H9 (cell line): ENCODE results near the gene ASXL1. TPM values are rescaled to one million over a fixed set of nuclear protein-coding genes. Genes with fewer than 3 reads are reported as not detected.

ENCODE experiments used
- DNase-seq: peaks from one replicate; pipeline ENCODE4 v3.0.0-alpha.2; 2017
- H2AFZ ChIP-seq: one replicate; pipeline ENCODE4 v1.6.1; 2013; ENCODE audit warnings: mild to moderate bottlenecking, low read length, control low read depth, moderate library complexity
- H2AK5ac ChIP-seq: 2 replicates; pipeline ENCODE4 v1.6.1; 2013; ENCODE audit warnings: low read length, control low read depth, mixed read lengths; ENCODE audit not compliant: insufficient read length
- H2BK120ac ChIP-seq: one replicate; pipeline ENCODE4 v1.6.1; 2013; ENCODE audit warnings: low read depth, mild to moderate bottlenecking, low read length, control low read depth, inconsistent platforms; ENCODE audit not compliant: poor library complexity, severe bottlenecking
- H2BK12ac ChIP-seq: 2 replicates; pipeline ENCODE4 v1.6.1; 2013; ENCODE audit warnings: low read length, control low read depth, mixed read lengths, low read depth; ENCODE audit not compliant: insufficient read length
- H2BK15ac ChIP-seq: 2 replicates; pipeline ENCODE4 v1.6.1; 2013; ENCODE audit warnings: low read depth, low read length, control low read depth
- H2BK20ac ChIP-seq: one replicate; pipeline ENCODE4 v1.6.1; 2013; ENCODE audit warnings: low read depth, mild to moderate bottlenecking, low read length, control low read depth, inconsistent platforms; ENCODE audit not compliant: poor library complexity, severe bottlenecking
- H2BK5ac ChIP-seq: 2 replicates; pipeline ENCODE4 v1.6.1; 2013; ENCODE audit warnings: low read length, control low read depth, mixed read lengths; ENCODE audit not compliant: insufficient read length
- H3K14ac ChIP-seq: 2 replicates; pipeline ENCODE4 v1.6.1; 2013; ENCODE audit warnings: low read length, control low read depth; ENCODE audit not compliant: insufficient read depth
- H3K18ac ChIP-seq: 2 replicates; pipeline ENCODE4 v1.6.1; 2013; ENCODE audit warnings: low read depth, mild to moderate bottlenecking, mixed read lengths, low read length, control low read depth; ENCODE audit not compliant: insufficient read length
- H3K23ac ChIP-seq: 2 replicates; pipeline ENCODE4 v1.6.1; 2013; ENCODE audit warnings: low read length, control low read depth, mixed read lengths, low read depth; ENCODE audit not compliant: insufficient read length
- H3K23me2 ChIP-seq: 2 replicates; pipeline ENCODE4 v1.6.1; 2013; ENCODE audit warnings: low read depth, mild to moderate bottlenecking, mixed read lengths, low read length, control low read depth; ENCODE audit not compliant: insufficient read length, poor library complexity, severe bottlenecking
- H3K27ac ChIP-seq: 2 replicates; pipeline ENCODE4 v1.5.1; 2013; ENCODE audit warnings: low read length, control low read depth, mixed read lengths, low read depth; ENCODE audit not compliant: insufficient read length
- H3K27me3 ChIP-seq: 2 replicates; pipeline ENCODE4 v1.6.1; 2013; ENCODE audit warnings: low read length, control low read depth, inconsistent platforms; ENCODE audit not compliant: insufficient read depth
- H3K4ac ChIP-seq: 2 replicates; pipeline ENCODE4 v1.6.1; 2013; ENCODE audit warnings: low read depth, mild to moderate bottlenecking, control low read depth, inconsistent platforms, low read length, moderate library complexity
- H3K4me1 ChIP-seq: 2 replicates; pipeline ENCODE4 v1.6.1; 2013; ENCODE audit warnings: low read length, control low read depth, inconsistent platforms; ENCODE audit not compliant: insufficient read depth
- H3K4me2 ChIP-seq: 2 replicates; pipeline ENCODE4 v1.6.1; 2013; ENCODE audit warnings: low read length, control low read depth, mixed read lengths; ENCODE audit not compliant: insufficient read length, insufficient read depth
- H3K56ac ChIP-seq: 2 replicates; pipeline ENCODE4 v1.6.1; 2013; ENCODE audit warnings: low read depth, mild to moderate bottlenecking, mixed read lengths, low read length, control low read depth; ENCODE audit not compliant: insufficient read length
- H3K79me1 ChIP-seq: 2 replicates; pipeline ENCODE4 v1.6.1; 2013; ENCODE audit warnings: low read depth, mild to moderate bottlenecking, moderate library complexity, low read length, control low read depth, inconsistent platforms; ENCODE audit not compliant: insufficient read depth, poor library complexity, severe bottlenecking
- H3K79me2 ChIP-seq: 2 replicates; pipeline ENCODE4 v1.6.1; 2013; ENCODE audit warnings: low read length, control low read depth, inconsistent platforms; ENCODE audit not compliant: insufficient read depth
- H3K9ac ChIP-seq: 2 replicates; pipeline ENCODE4 v1.6.1; 2013; ENCODE audit warnings: low read length, control low read depth, mixed read lengths; ENCODE audit not compliant: insufficient read length; ENCODE audit errors: extremely low read depth
- H3K9me3 ChIP-seq: one replicate; pipeline ENCODE4 v1.6.1; 2013; ENCODE audit warnings: low read depth, low read length, inconsistent platforms; ENCODE audit not compliant: control insufficient read depth
- H3T11ph ChIP-seq: one replicate; pipeline ENCODE4 v1.6.1; 2013; ENCODE audit warnings: mild to moderate bottlenecking, low read length, control low read depth, inconsistent platforms
- H4K20me1 ChIP-seq: one replicate; pipeline ENCODE4 v1.6.1; 2013; ENCODE audit not compliant: control insufficient read depth, insufficient read length, insufficient read depth
- H4K5ac ChIP-seq: 2 replicates; pipeline ENCODE4 v1.6.1; 2013; ENCODE audit warnings: low read depth, mild to moderate bottlenecking, mixed read lengths, low read length, control low read depth; ENCODE audit not compliant: insufficient read length
- H4K8ac ChIP-seq: replicated peaks from 2 replicates; pipeline ENCODE4 v1.6.1; 2013; ENCODE audit warnings: low read length, control low read depth, mixed read lengths, low read depth; ENCODE audit not compliant: insufficient read length
- H4K91ac ChIP-seq: 2 replicates; pipeline ENCODE4 v1.6.1; 2013; ENCODE audit warnings: low read depth, mild to moderate bottlenecking, moderate library complexity, mixed read lengths, low read length, control low read depth; ENCODE audit not compliant: insufficient read length
- H3K27ac Mint-ChIP-seq, 3 experiments: 2 replicates in 2 of 3; 3 replicates in 1 of 3; pipeline ENCODE4 v1.8.0; 2020 to 2021; ENCODE audit warnings: mixed read lengths in 3 of 3, mild to moderate bottlenecking in 1 of 3, moderate library complexity in 1 of 3
- H3K27me3 Mint-ChIP-seq: 2 replicates; pipeline ENCODE4 v1.8.0; 2021; ENCODE audit warnings: low read depth, mild to moderate bottlenecking, moderate library complexity, mixed read lengths
- H3K36me3 Mint-ChIP-seq, 3 experiments: 2 replicates in 2 of 3; 3 replicates in 1 of 3; pipeline ENCODE4 v1.8.0; 2020 to 2021; ENCODE audit warnings: low read depth in 3 of 3, mixed read lengths in 3 of 3; ENCODE audit not compliant: insufficient read depth in 1 of 3
- H3K4me1 Mint-ChIP-seq, 2 experiments: 2 replicates each; pipeline ENCODE4 v1.8.0; 2020; ENCODE audit warnings: mixed read lengths in 2 of 2
- H3K4me3 Mint-ChIP-seq, 2 experiments: 2 replicates in 1 of 2; 3 replicates in 1 of 2; pipeline ENCODE4 v1.8.0; 2020 to 2021; ENCODE audit warnings: mild to moderate bottlenecking in 2 of 2, mixed read lengths in 2 of 2, moderate library complexity in 1 of 2
- H3K9me3 Mint-ChIP-seq, 2 experiments: 2 replicates in 1 of 2; 3 replicates in 1 of 2; pipeline ENCODE4 v1.8.0; 2020; ENCODE audit warnings: mild to moderate bottlenecking in 2 of 2, mixed read lengths in 2 of 2, moderate library complexity in 1 of 2
- CTCF ChIP-seq: fragments of 200-600 bp; sonication (generic); conservative IDR thresholded peaks from 3 replicates; pipeline ENCODE4 v1.8.0; 2021; ENCODE audit warnings: antibody characterized with exemption, mild to moderate bottlenecking
- WGBS: extraction: QIAGEN DNeasy Blood & Tissue Kit; methylation state at CpG from one replicate; pipeline ENCODE4 v1.1.7; 2013; ENCODE audit warnings: missing lambda C conversion rate, low lambda C conversion rate, mixed read lengths; ENCODE audit not compliant: insufficient read length; ENCODE audit errors: extremely low coverage; 5-methylcytosine and 5-hydroxymethylcytosine counted together
- total RNA-seq: library from RNA; stranded (reverse); gene quantifications from 2 replicates; pipeline ENCODE4 v1.2.1, GENCODE V29; 2021

ASXL1 gene
- total RNA-seq, 1 experiment from 2014 or later, result 39.5 TPM

DNA sequence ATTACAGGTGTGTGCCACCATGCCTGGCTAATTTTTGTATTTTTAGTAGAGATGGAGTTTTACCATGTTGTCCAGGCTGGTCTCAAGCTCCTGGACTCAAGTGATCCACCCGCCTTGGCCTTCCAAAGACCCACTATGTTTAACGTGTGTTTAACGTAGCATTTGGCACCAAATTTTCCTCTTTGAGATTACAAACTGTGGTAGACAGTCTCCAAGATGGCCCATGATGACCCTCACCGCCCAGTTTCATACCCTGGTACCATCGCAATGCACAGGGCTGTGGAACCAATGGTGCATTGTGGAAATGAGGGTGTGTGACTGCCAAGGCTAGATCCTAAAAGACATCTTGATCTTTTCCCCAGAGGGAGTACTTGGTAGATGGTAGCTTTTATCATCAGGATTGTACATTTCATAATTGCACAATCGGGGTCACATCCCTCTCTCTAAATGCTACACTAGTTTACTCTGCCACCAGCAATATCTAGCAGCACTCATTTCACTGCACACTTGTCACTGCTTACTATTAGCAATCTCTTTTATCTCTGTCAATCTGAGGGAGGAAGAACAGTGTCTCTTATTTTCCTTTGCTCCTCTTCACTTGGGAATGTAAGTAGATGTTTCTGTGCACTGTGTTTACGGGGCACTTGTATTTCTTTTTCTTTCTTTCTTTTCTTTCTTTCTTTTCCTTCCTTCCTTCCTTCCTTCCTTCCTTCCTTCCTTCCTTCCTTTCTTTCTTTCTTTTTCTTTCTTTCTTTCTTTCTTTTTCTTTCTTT lies 130.1 kb downstream of the ASXL1 start:
- Histone ChIP-seq H2BK15ac (no peak overlapping the region), H3K23me2 (peaks cover 7% of the 10 kb centered on the region), H2AFZ (no peak overlapping the region), H2AK5ac (no peak overlapping the region), H3K23ac (no peak overlapping the region), H2BK120ac (no peak overlapping the region), H3K79me2 (no peaks in the 10 kb centered on the region), H3K4me2 (no peak overlapping the region), H2BK12ac (no peak overlapping the region), H3K18ac (no peak overlapping the region), H2BK20ac (no peak overlapping the region), H3K4ac (no peak overlapping the region), H3T11ph (no peak overlapping the region), H3K79me1 (no peaks in the 10 kb centered on the region), H3K4me1 (no peaks in the 10 kb centered on the region), H4K5ac (no peak overlapping the region), H4K8ac (no peak overlapping the region), H3K9me3 (no peaks in the 10 kb centered on the region), H3K14ac (no peak overlapping the region), H2BK5ac (no peak overlapping the region), H3K27ac (no peak overlapping the region), H3K56ac (no peak overlapping the region), H3K9ac (no peak overlapping the region), H3K27me3 (no peaks in the 10 kb centered on the region), H4K20me1 (no peaks in the 10 kb centered on the region), H4K91ac (no peak overlapping the region)
- Mint-ChIP-seq H3K27ac (no peak overlapping the region; a peak in 1 of 7 replicates), H3K27me3 (peaks cover 37% of the 10 kb centered on the region), H3K36me3 (peaks cover 0 to 2% (median 0%) of the 10 kb centered on the region in 3 experiments; a peak in 1 of 7 replicates), H3K4me3 (no peak overlapping the region), H3K9me3 (peaks cover 2 to 3% of the 10 kb centered on the region in 2 experiments; a peak in 3 of 5 replicates), H3K4me1 (peaks cover 11 to 13% of the 10 kb centered on the region in 2 experiments)
- TF ChIP-seq CTCF, result no peak
- no peak for DNase-seq
- no CpG with 5 or more reads among the region's 7 CpGs for WGBS

Other genes with a start within 250 kb of the ASXL1 start
- 59.4 and 62.3 TPM in 2 replicates for gene TM9SF4, start 248.6 kb upstream of the ASXL1 start, total RNA-seq
- gene PLAGL2, start 150.6 kb upstream of the ASXL1 start, total RNA-seq, result 42.8 and 44.4 TPM in 2 replicates
- 39.0 and 41.2 TPM in 2 replicates for gene POFUT1, start 150.5 kb upstream of the ASXL1 start, total RNA-seq
- gene KIF3B, start 80.7 kb upstream of the ASXL1 start, total RNA-seq, result 28.3 and 29.7 TPM in 2 replicates
- 28.9 and 31.7 TPM in 2 replicates for gene NOL4L, start 227.0 kb downstream of the ASXL1 start, total RNA-seq